GM21786 (cell line): ENCODE measurements around the gene SCN2A.
"Not testable (repeated sequence)": the region's sequence is repeated elsewhere in the genome, so short reads cannot be mapped to it uniquely, and the experiment has no call there.

Source experiments
- ATAC-seq: cut with Tn5 transposase; IDR thresholded peaks from one replicate; pipeline ENCODE4 v1.9.1; 2021; ENCODE audit not compliant: unreplicated experiment

Gene SCN2A

GRCh38 chr2:165251366-165251765 lies 12.2 kb downstream of the SCN2A start:
- ATAC-seq: no peak

GRCh38 chr2:165253178-165253577 lies 14.0 kb downstream of the SCN2A start:
- no peak for ATAC-seq

GRCh38 chr2:165256618-165257017 lies 17.4 kb downstream of the SCN2A start:
- no peak for ATAC-seq

- not testable (repeated sequence) for ATAC-seq
Observed at GRCh38 chr2:165260347-165260746, 21.1 kb downstream of the SCN2A start.

- ATAC-seq: no peak
Observed at GRCh38 chr2:165268754-165269153, 29.5 kb downstream of the SCN2A start.

GRCh38 chr2:165273176-165273575 lies 34.0 kb downstream of the SCN2A start:
- ATAC-seq: no peak

GRCh38 chr2:165274698-165275097 lies 35.5 kb downstream of the SCN2A start:
- ATAC-seq: no peak

- no peak for ATAC-seq
Observed at GRCh38 chr2:165275932-165276331, 36.7 kb downstream of the SCN2A start.

GRCh38 chr2:165277295-165277694 lies 38.1 kb downstream of the SCN2A start:
- no peak for ATAC-seq

GRCh38 chr2:165277860-165278656 lies 38.8 kb downstream of the SCN2A start:
- ATAC-seq: no peak

- ATAC-seq: no peak
Observed at GRCh38 chr2:165280356-165280755, 41.1 kb downstream of the SCN2A start.

GRCh38 chr2:165281387-165281786 lies 42.2 kb downstream of the SCN2A start:
- ATAC-seq: no peak

GRCh38 chr2:165283342-165283741 lies 44.1 kb downstream of the SCN2A start:
- ATAC-seq: no peak

- ATAC-seq: no peak
Observed at GRCh38 chr2:165287094-165287778, 48.0 kb downstream of the SCN2A start.

- no peak for ATAC-seq
Observed at GRCh38 chr2:165289069-165289468, 49.9 kb downstream of the SCN2A start.

GRCh38 chr2:165293440-165294420 lies 54.5 kb downstream of the SCN2A start:
- peak; percentile 100 for ATAC-seq

- no peak for ATAC-seq
Observed at GRCh38 chr2:165294912-165295311, 55.7 kb downstream of the SCN2A start.

GRCh38 chr2:165295643-165296042 lies 56.4 kb downstream of the SCN2A start:
- no peak for ATAC-seq

- no peak for ATAC-seq
Observed at GRCh38 chr2:165305391-165306096, 66.3 kb downstream of the SCN2A start.

GRCh38 chr2:165307317-165307716 lies 68.1 kb downstream of the SCN2A start:
- no peak for ATAC-seq

- no peak for ATAC-seq
Observed at GRCh38 chr2:165311949-165312348, 72.7 kb downstream of the SCN2A start.
